ENCODE measurements around the gene OXER1.
A peak's percentile ranks its signal among the peaks of the same experiment; 100 is the strongest.

Gene OXER1

GRCh38 chr2:42797281-42797680 lies 33.3 kb upstream of the OXER1 start:
- H3K9me3 ChIP-seq (replicated peaks in 1 of 2; ENCODE audit: control insufficient read depth in 2 of 2, insufficient read depth in 1 of 2, low read depth in 1 of 2, low read length in 2 of 2): peaks cover 3 to 9% of the 10 kb centered on the region in 2 donors
- no peak overlapping the region for H3K4ac ChIP-seq (ENCODE audit: low read length)
- no peak overlapping the region for H4K91ac ChIP-seq (ENCODE audit: low read depth, low read length, poor library complexity)
- no peak overlapping the region for H2BK15ac ChIP-seq (ENCODE audit: low read length)
- H3K18ac ChIP-seq (ENCODE audit: low read length): no peak overlapping the region
- H2AK5ac ChIP-seq (ENCODE audit: low read depth, low read length): no peak overlapping the region
- no peak overlapping the region for H3K23ac ChIP-seq (ENCODE audit: low read depth, low read length, poor library complexity)
- no peak overlapping the region for H2AFZ ChIP-seq (ENCODE audit: low read length)
- no peak overlapping the region for H2BK5ac ChIP-seq (ENCODE audit: low read length)
- no peak overlapping the region for H3K4me2 ChIP-seq (ENCODE audit: insufficient read depth, low read length, poor library complexity, severe bottlenecking)
- no peak overlapping the region for H2BK12ac ChIP-seq (ENCODE audit: low read length)
- no CpG with 5 or more reads among the region's 6 CpGs for WGBS, 2 donors (ENCODE audit: extremely low coverage in 2 of 2, insufficient read length in 2 of 2, insufficient replicate concordance in 1 of 2)
- no peaks in the 10 kb centered on the region for H3K27me3 ChIP-seq (ENCODE audit: control insufficient read depth in 3 of 3, insufficient read depth in 3 of 3, low read depth in 1 of 3, low read length in 3 of 3)
- no peak overlapping the region for H3K4me3 ChIP-seq (ENCODE audit: low read length in 2 of 2)
- H3K27ac ChIP-seq (replicated peaks; ENCODE audit: low read length): no peak overlapping the region
- no peaks in the 10 kb centered on the region for H3K36me3 ChIP-seq (replicated peaks in 1 of 2; ENCODE audit: control insufficient read depth in 2 of 2, insufficient read depth in 2 of 2, low read length in 2 of 2)
- peaks cover 0 to 1% of the 10 kb centered on the region in 2 donors for H3K4me1 ChIP-seq (ENCODE audit: control insufficient read depth in 2 of 2, insufficient read depth in 1 of 2, low read depth in 1 of 2, low read length in 2 of 2)
- no peaks in the 10 kb centered on the region for H3K79me1 ChIP-seq (ENCODE audit: low read depth, low read length)
- no peak for DNase-seq (ENCODE audit: low spot score)
- H4K8ac ChIP-seq (ENCODE audit: low read depth, low read length): no peak overlapping the region
- no peak overlapping the region for H3K9ac ChIP-seq (ENCODE audit: low read depth, low read length, poor library complexity)
- H3K14ac ChIP-seq (ENCODE audit: low read length): no peak overlapping the region
- no peak overlapping the region for H2BK120ac ChIP-seq (ENCODE audit: low read depth, low read length)

GRCh38 chr2:42796427-42797248 lies 32.7 kb upstream of the OXER1 start:
- Histone ChIP-seq H2AK5ac (ENCODE audit: low read depth, low read length) (no peak overlapping the region), H3K4me2 (ENCODE audit: insufficient read depth, low read length, poor library complexity, severe bottlenecking) (no peak overlapping the region), H3K9ac (ENCODE audit: low read depth, low read length, poor library complexity) (no peak overlapping the region), H3K27me3 (ENCODE audit: control insufficient read depth in 3 of 3, insufficient read depth in 3 of 3, low read depth in 1 of 3, low read length in 3 of 3) (peaks cover 0 to 4% (median 0%) of the 10 kb centered on the region in 3 experiments), H3K9me3 (replicated peaks in 1 of 2; ENCODE audit: control insufficient read depth in 2 of 2, insufficient read depth in 1 of 2, low read depth in 1 of 2, low read length in 2 of 2) (peaks cover 3 to 12% of the 10 kb centered on the region in 2 donors), H4K8ac (ENCODE audit: low read depth, low read length) (no peak overlapping the region), H3K23ac (ENCODE audit: low read depth, low read length, poor library complexity) (no peak overlapping the region), H3K4me1 (ENCODE audit: control insufficient read depth in 2 of 2, insufficient read depth in 1 of 2, low read depth in 1 of 2, low read length in 2 of 2) (peaks cover 0 to 4% of the 10 kb centered on the region in 2 donors), H2BK120ac (ENCODE audit: low read depth, low read length) (no peak overlapping the region), H3K79me1 (ENCODE audit: low read depth, low read length) (no peaks in the 10 kb centered on the region), H3K14ac (ENCODE audit: low read length) (no peak overlapping the region), H3K27ac (replicated peaks; ENCODE audit: low read length) (no peak overlapping the region), H2AFZ (ENCODE audit: low read length) (no peak overlapping the region), H3K18ac (ENCODE audit: low read length) (no peak overlapping the region), H3K4ac (ENCODE audit: low read length) (no peak overlapping the region), H3K36me3 (replicated peaks in 1 of 2; ENCODE audit: control insufficient read depth in 2 of 2, insufficient read depth in 2 of 2, low read length in 2 of 2) (no peaks in the 10 kb centered on the region), H3K4me3 (ENCODE audit: low read length in 2 of 2) (no peak overlapping the region), H2BK5ac (ENCODE audit: low read length) (no peak overlapping the region), H2BK15ac (ENCODE audit: low read length) (no peak overlapping the region), H2BK12ac (ENCODE audit: low read length) (no peak overlapping the region), H4K91ac (ENCODE audit: low read depth, low read length, poor library complexity) (no peak overlapping the region)
- WGBS, 2 donors (ENCODE audit: extremely low coverage in 2 of 2, insufficient read length in 2 of 2, insufficient replicate concordance in 1 of 2): no CpG with 5 or more reads among the region's 7 CpGs
- DNase-seq (ENCODE audit: low spot score): no peak

- Histone ChIP-seq H3K4me2 (ENCODE audit: insufficient read depth, low read length, poor library complexity, severe bottlenecking) (no peak overlapping the region), H2BK5ac (ENCODE audit: low read length) (no peak overlapping the region), H3K18ac (ENCODE audit: low read length) (no peak overlapping the region), H2BK15ac (ENCODE audit: low read length) (no peak overlapping the region), H3K9me3 (replicated peaks in 1 of 2; ENCODE audit: control insufficient read depth in 2 of 2, insufficient read depth in 1 of 2, low read depth in 1 of 2, low read length in 2 of 2) (peaks cover 3 to 12% of the 10 kb centered on the region in 2 donors), H2AFZ (ENCODE audit: low read length) (peak overlapping the region; percentile 43), H2BK120ac (ENCODE audit: low read depth, low read length) (no peak overlapping the region), H3K4ac (ENCODE audit: low read length) (no peak overlapping the region), H2BK12ac (ENCODE audit: low read length) (no peak overlapping the region), H3K14ac (ENCODE audit: low read length) (no peak overlapping the region), H3K79me1 (ENCODE audit: low read depth, low read length) (no peaks in the 10 kb centered on the region), H3K4me3 (ENCODE audit: low read length in 2 of 2) (no peak overlapping the region), H4K91ac (ENCODE audit: low read depth, low read length, poor library complexity) (no peak overlapping the region), H4K8ac (ENCODE audit: low read depth, low read length) (no peak overlapping the region), H3K27ac (replicated peaks; ENCODE audit: low read length) (no peak overlapping the region), H3K27me3 (ENCODE audit: control insufficient read depth in 3 of 3, insufficient read depth in 3 of 3, low read depth in 1 of 3, low read length in 3 of 3) (peaks cover 0 to 8% (median 0%) of the 10 kb centered on the region in 3 experiments), H3K36me3 (replicated peaks in 1 of 2; ENCODE audit: control insufficient read depth in 2 of 2, insufficient read depth in 2 of 2, low read length in 2 of 2) (no peaks in the 10 kb centered on the region), H3K23ac (ENCODE audit: low read depth, low read length, poor library complexity) (no peak overlapping the region), H3K9ac (ENCODE audit: low read depth, low read length, poor library complexity) (no peak overlapping the region), H3K4me1 (ENCODE audit: control insufficient read depth in 2 of 2, insufficient read depth in 1 of 2, low read depth in 1 of 2, low read length in 2 of 2) (peaks cover 0 to 4% of the 10 kb centered on the region in 2 donors), H2AK5ac (ENCODE audit: low read depth, low read length) (no peak overlapping the region)
- no CpG with 5 or more reads among the region's 3 CpGs for WGBS, 2 donors (ENCODE audit: extremely low coverage in 2 of 2, insufficient read length in 2 of 2, insufficient replicate concordance in 1 of 2)
- DNase-seq (ENCODE audit: low spot score): no peak
These were observed 31.9 kb upstream of the OXER1 start for GRCh38 chr2:42795841-42796301.

GRCh38 chr2:42795275-42795674 lies 31.3 kb upstream of the OXER1 start:
- H2AK5ac ChIP-seq (ENCODE audit: low read depth, low read length): no peak overlapping the region
- H3K4me2 ChIP-seq (ENCODE audit: insufficient read depth, low read length, poor library complexity, severe bottlenecking): no peak overlapping the region
- no peak overlapping the region for H3K4ac ChIP-seq (ENCODE audit: low read length)
- H3K4me3 ChIP-seq (ENCODE audit: low read length in 2 of 2): no peak overlapping the region
- H3K14ac ChIP-seq (ENCODE audit: low read length): no peak overlapping the region
- H2BK120ac ChIP-seq (ENCODE audit: low read depth, low read length): no peak overlapping the region
- peaks cover 3 to 12% of the 10 kb centered on the region in 2 donors for H3K9me3 ChIP-seq (replicated peaks in 1 of 2; ENCODE audit: control insufficient read depth in 2 of 2, insufficient read depth in 1 of 2, low read depth in 1 of 2, low read length in 2 of 2)
- no peaks in the 10 kb centered on the region for H3K79me1 ChIP-seq (ENCODE audit: low read depth, low read length)
- no peak overlapping the region for H3K27ac ChIP-seq (replicated peaks; ENCODE audit: low read length)
- no CpG with 5 or more reads among the region's 6 CpGs for WGBS, 2 donors (ENCODE audit: extremely low coverage in 2 of 2, insufficient read length in 2 of 2, insufficient replicate concordance in 1 of 2)
- no peak overlapping the region for H3K18ac ChIP-seq (ENCODE audit: low read length)
- no peak overlapping the region for H2AFZ ChIP-seq (ENCODE audit: low read length)
- no peak overlapping the region for H3K9ac ChIP-seq (ENCODE audit: low read depth, low read length, poor library complexity)
- no peak overlapping the region for H4K91ac ChIP-seq (ENCODE audit: low read depth, low read length, poor library complexity)
- DNase-seq (ENCODE audit: low spot score): no peak
- no peak overlapping the region for H3K23ac ChIP-seq (ENCODE audit: low read depth, low read length, poor library complexity)
- peaks cover 0 to 8% (median 0%) of the 10 kb centered on the region in 3 experiments for H3K27me3 ChIP-seq (ENCODE audit: control insufficient read depth in 3 of 3, insufficient read depth in 3 of 3, low read depth in 1 of 3, low read length in 3 of 3)
- H4K8ac ChIP-seq (ENCODE audit: low read depth, low read length): no peak overlapping the region
- H2BK5ac ChIP-seq (ENCODE audit: low read length): no peak overlapping the region
- H3K4me1 ChIP-seq (ENCODE audit: control insufficient read depth in 2 of 2, insufficient read depth in 1 of 2, low read depth in 1 of 2, low read length in 2 of 2): peaks cover 0 to 4% of the 10 kb centered on the region in 2 donors
- H2BK15ac ChIP-seq (ENCODE audit: low read length): no peak overlapping the region
- H2BK12ac ChIP-seq (ENCODE audit: low read length): no peak overlapping the region
- H3K36me3 ChIP-seq (replicated peaks in 1 of 2; ENCODE audit: control insufficient read depth in 2 of 2, insufficient read depth in 2 of 2, low read length in 2 of 2): no peaks in the 10 kb centered on the region

Measured in neuronal stem cell (in vitro differentiated cells).